Head of caudate nucleus (tissue), 42 donors: Measurements from ENCODE around the gene TENM4.

Experiments used
- DNase-seq, 42 donors: peaks; one replicate each; pipeline versions ENCODE4 v3.0.0 to v3.0.0-alpha.2; 2020 to 2021; ENCODE audit warnings: mixed read lengths in 7 of 42
- intact Hi-C: fragments of 100-400 bp; cut with DNase I; formaldehyde crosslinking; loops from one replicate; pipeline ENCODE4 v1.15.0; 2022

TENM4 gene

GRCh38 chr11:78764946-78765345, 675.9 kb downstream of the TENM4 start:
- intact Hi-C loops = no loop called here
- DNase-seq = no peak

GRCh38 chr11:78763664-78764063, 677.2 kb downstream of the TENM4 start:
- DNase-seq = no peak
- intact Hi-C loops = no loop called here

- DNase-seq = no peak
- intact Hi-C loops = no loop called here
Observed at GRCh38 chr11:78762105-78762504, 678.7 kb downstream of the TENM4 start.

GRCh38 chr11:78759071-78759470, 681.8 kb downstream of the TENM4 start:
- intact Hi-C loops = no loop called here
- DNase-seq = no peak

GRCh38 chr11:78753297-78753696, 687.5 kb downstream of the TENM4 start:
- DNase-seq = no peak
- intact Hi-C loops = no loop called here

- intact Hi-C loops = no loop called here
Observed at GRCh38 chr11:78752494-78752893, 688.3 kb downstream of the TENM4 start.

GRCh38 chr11:78748918-78749690, 691.7 kb downstream of the TENM4 start:
- intact Hi-C loops = no loop called here
- DNase-seq = no peak

More at GRCh38 chr11:78752494-78752893, 688.3 kb downstream of the TENM4 start:
- DNase-seq = no peak

GRCh38 chr11:78744949-78745348, 695.9 kb downstream of the TENM4 start:
- DNase-seq = no peak
- intact Hi-C loops = no loop called here

- intact Hi-C loops = no loop called here
- no peak for DNase-seq
Observed at GRCh38 chr11:78744202-78744601, 696.6 kb downstream of the TENM4 start.

- peak in 23 of 42 donors; percentile 3 to 77 (median 22) for DNase-seq
- intact Hi-C loops = no loop called here
Observed at GRCh38 chr11:78742430-78742829, 698.4 kb downstream of the TENM4 start.

- no peak for DNase-seq
- intact Hi-C loops = no loop called here
Observed at GRCh38 chr11:78741741-78742140, 699.1 kb downstream of the TENM4 start.

- intact Hi-C loops = no loop called here
- no peak for DNase-seq
Observed at GRCh38 chr11:78740199-78741071, 700.4 kb downstream of the TENM4 start.

- no peak for DNase-seq
- intact Hi-C loops = no loop called here
Observed at GRCh38 chr11:78737891-78738290, 702.9 kb downstream of the TENM4 start.

- intact Hi-C loops = no loop called here
- no peak for DNase-seq
Observed at GRCh38 chr11:78737301-78737700, 703.5 kb downstream of the TENM4 start.

GRCh38 chr11:78735711-78736110, 705.1 kb downstream of the TENM4 start:
- no peak for DNase-seq
- intact Hi-C loops = no loop called here

GRCh38 chr11:78733031-78733430, 707.8 kb downstream of the TENM4 start:
- DNase-seq = no peak
- intact Hi-C loops = no loop called here

- intact Hi-C loops = no loop called here
- DNase-seq = no peak
Observed at GRCh38 chr11:78732246-78732645, 708.6 kb downstream of the TENM4 start.

- DNase-seq = no peak
Observed at GRCh38 chr11:78731027-78731426, 709.8 kb downstream of the TENM4 start.

GRCh38 chr11:78730267-78730824, 710.5 kb downstream of the TENM4 start:
- intact Hi-C loops = no loop called here
- DNase-seq = no peak

More at GRCh38 chr11:78731027-78731426, 709.8 kb downstream of the TENM4 start:
- intact Hi-C loops = no loop called here

GRCh38 chr11:78727816-78728215, 713.0 kb downstream of the TENM4 start:
- intact Hi-C loops = no loop called here
- no peak for DNase-seq
